A172 (cell line): ENCODE results near the gene TAAR5. TPM values are rescaled to one million over a fixed set of nuclear protein-coding genes. Genes with fewer than 3 reads are reported as not detected.
"Not testable (repeated sequence)": the region's sequence is repeated elsewhere in the genome, so short reads cannot be mapped to it uniquely, and the experiment has no call there.

Experiments used
- DNase-seq: peaks from one replicate; pipeline ENCODE4 v3.0.0-alpha.2; 2015; ENCODE audit warnings: low spot score
- total RNA-seq: library from RNA; depleted of rRNA; stranded (reverse); fragments of >200 nt; shearing (Covaris generic); gene quantifications from 2 replicates; pipeline ENCODE4 v1.2.3, GENCODE V29; 2014; rRNA removed

TAAR5 gene, protein sequence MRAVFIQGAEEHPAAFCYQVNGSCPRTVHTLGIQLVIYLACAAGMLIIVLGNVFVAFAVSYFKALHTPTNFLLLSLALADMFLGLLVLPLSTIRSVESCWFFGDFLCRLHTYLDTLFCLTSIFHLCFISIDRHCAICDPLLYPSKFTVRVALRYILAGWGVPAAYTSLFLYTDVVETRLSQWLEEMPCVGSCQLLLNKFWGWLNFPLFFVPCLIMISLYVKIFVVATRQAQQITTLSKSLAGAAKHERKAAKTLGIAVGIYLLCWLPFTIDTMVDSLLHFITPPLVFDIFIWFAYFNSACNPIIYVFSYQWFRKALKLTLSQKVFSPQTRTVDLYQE
- not detected in 2 replicates for total RNA-seq

DNA sequence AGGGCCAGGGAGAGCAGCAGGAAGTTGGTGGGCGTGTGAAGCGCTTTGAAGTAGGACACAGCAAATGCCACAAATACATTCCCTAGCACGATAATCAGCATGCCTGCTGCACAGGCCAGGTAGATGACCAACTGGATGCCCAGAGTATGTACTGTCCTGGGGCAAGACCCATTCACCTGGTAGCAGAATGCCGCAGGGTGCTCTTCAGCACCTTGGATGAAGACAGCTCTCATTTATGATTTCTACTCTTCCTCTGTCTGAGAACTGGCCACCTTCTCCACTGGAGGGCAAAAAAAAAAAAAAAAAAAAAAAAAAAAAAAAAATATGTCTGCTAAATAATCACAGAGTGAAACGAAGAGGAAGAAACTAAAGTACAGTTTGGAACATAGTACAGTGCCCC, at the start of gene TAAR5:
Gene TAAR5 (minus strand): TSS at position 288 of the 400 bp plus-strand sequence. CDS start 55 bp downstream, at position 233.
- no peak for DNase-seq

DNA sequence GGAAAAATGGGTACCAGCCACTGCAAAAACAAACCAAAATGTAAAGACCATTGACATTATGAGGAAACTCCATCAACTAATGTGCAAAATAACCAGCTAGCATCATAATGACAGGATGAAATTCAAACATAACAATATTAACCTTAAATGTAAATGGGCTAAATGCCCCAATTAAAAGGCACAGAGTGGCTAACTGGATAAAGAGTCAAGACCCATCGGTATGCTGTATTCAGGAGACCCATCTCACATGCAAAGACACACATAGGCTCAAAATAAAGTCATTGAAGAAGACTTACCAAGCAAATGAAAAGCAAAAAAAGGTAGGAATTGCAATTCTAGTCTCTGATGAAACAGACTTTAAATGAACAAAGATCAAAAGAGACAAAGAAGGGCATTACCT, 47.6 kb upstream of the TAAR5 start:
- DNase-seq, result not testable (repeated sequence)

DNA sequence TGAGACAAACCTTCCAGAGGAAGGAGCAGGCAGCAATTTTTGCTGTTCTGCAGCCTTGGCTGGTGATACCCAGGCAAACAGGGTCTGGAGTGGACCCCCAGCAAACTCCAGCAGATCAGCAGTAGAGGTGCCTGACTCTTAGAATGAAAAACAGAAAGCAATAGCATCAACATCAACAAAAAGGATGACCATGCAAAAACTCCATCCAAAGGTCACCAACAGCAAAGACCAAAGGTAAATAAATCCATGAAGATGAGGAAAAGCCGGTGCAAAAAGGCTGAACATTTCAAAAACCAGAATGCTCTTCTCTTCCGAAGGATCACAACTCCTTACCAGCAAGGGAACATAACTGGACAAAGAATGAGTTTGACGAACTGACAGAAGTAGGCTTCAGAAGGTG, 46.4 kb upstream of the TAAR5 start:
- DNase-seq, result not testable (repeated sequence)

DNA sequence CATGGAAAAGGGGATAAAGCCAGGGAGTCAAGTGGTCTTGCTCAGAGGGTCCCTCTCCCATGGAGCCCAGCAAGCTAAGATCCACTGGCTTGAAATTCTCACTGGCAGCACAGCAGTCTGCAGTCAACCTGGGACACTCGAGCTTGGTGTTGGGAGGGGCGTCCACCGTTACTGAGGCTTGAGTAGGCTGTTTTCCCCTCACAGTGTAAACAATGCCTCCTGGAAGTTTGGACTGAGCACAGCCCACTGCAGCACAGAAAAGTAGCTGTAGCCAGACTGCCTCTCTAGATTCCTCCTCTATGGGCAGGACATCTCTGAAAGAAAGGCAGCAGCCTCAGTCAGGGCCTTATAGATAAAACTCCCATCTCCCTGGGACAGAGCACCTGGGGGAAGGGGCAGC, 45.7 kb upstream of the TAAR5 start:
- DNase-seq, result not testable (repeated sequence)

DNA sequence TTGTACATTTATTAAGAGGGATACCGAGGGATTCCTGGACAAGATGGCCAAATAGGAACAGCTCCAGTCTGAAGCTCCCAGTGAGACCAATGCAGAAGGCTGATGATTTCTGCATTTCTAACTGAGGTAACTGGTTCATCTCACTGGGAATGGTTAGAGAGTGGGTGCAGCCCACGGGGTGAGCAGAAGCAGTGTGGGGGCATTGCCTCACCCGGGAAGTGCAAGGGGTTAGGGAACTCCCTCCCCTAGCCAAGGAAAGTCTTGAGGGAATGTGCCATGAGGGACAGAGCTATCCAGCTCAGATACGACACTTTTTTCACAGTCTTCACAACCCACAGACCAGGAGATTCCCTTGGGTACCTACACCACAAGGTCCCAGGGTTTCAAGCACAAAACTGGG, 45.3 kb upstream of the TAAR5 start:
- no peak for DNase-seq

GRCh38 chr6:132633362-132633761, 43.8 kb upstream of the TAAR5 start:
- no peak for DNase-seq

DNA sequence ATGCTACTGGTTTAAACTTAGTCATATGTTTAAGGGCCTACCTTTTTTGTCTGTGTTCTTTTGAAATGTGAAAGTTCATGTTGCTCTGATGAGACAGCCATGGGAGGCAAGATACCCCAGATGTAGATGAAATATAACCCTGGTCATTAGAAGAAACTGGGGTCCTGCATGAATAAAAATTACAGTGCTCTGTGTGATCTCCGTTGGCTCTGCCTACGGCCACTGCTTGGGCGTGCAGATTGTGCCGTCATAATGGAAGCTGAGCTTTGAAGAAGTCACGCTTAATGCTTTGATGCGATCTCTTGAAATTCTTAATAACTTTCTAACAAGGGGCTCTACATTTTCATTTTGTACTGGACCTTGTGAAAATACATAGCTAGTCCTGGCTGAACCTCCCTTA, 34.6 kb upstream of the TAAR5 start, which contains the start of gene TAAR2:
Gene TAAR2 (minus strand): TSS at position 101 of the 400 bp plus-strand sequence. CDS start 0 bp downstream, at position 101.
- DNase-seq, result no peak

GRCh38 chr6:132623106-132623845, 33.7 kb upstream of the TAAR5 start:
- no peak for DNase-seq

GRCh38 chr6:132616677-132617076, 27.1 kb upstream of the TAAR5 start:
- no peak for DNase-seq

GRCh38 chr6:132614554-132614953, 25.0 kb upstream of the TAAR5 start:
- DNase-seq, result no peak

DNA sequence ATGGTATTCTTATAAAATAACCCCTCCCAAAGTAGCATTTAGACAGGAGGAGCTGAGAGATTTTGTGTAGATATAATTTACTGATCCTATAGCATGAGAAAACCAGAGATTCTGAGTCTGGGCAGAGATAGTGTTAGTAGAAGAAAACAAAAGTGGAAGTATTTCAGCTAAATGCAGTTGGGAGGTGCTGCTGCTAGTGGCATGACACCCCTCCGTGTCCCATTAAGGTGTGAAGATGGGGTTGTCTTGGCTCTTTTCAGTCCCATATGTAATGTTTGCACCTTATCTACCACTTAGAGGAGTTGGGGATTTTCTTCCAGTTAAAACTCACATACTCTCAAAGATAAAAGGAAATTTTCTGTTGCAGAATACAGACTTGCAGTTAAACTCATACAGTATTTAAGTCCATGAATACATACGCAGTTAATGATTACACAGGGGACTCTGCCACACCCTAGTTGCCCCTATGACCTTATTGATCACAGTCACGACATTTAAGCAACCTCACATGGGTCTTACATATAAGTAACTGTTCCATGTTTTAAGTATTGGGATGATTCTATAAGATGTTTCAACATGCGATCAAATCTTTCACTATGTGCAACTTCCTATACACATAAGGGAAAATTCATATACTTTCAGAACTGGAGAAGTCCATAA, 23.0 kb upstream of the TAAR5 start:
- DNase-seq, result no peak

DNA sequence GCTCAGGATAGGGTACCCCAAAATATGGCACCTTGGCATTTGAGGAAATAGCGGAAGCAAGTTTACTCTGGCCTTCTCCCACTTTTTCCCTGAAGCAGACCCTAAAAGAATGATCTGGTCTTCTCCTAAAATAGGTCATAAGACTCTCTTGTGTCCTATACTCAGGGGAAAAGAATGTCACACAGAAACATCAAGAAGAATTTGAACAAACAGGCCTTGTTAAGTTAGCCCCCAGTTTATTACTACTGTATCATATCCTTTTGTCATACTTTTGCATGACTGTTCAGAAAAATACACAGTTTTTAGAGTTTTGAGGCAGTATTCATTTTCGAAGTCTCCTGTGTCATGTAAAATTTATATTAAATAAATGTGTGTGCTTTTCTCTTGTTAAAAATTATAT, 22.1 kb upstream of the TAAR5 start:
- no peak for DNase-seq

DNA sequence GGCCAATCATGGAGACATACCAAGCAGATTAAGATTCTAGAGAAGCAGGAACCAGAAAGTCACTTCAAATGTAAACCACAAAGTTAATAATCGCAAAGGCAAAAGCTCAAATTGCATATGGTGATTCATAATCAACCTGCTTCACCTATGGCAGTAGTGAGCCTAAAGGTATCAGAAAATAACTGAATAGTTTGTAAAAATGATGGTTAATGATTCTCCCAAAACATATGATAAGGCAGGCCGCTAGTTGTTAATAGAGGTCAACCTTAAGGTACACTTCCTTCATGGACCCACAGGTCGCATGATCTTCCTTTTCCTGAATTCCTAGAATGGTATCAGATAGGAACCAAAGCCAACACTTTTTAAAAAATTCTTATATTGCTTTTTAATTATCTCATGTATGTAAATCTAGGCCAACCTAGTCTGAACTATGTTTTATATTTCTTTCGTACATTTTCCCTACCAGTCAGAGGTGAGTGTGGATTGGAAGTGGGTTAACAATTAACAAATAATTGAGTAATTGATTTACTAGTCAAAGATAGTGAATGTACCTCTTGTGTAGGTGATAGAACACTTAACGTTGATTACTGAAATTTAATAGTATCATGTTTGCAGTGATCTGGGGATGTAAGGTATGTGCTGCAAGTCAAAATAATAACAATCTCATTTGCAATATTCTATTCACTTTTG, 18.1 kb upstream of the TAAR5 start:
- DNase-seq, result no peak

GRCh38 chr6:132604635-132605152, 15.2 kb upstream of the TAAR5 start:
- no peak for DNase-seq

- DNase-seq, result not testable (repeated sequence)
Observed at GRCh38 chr6:132600900-132601299, 11.4 kb upstream of the TAAR5 start.

GRCh38 chr6:132598473-132598872, 8.9 kb upstream of the TAAR5 start:
- peak; percentile 2 for DNase-seq

- DNase-seq, result no peak
Observed at GRCh38 chr6:132596201-132596600, 6.7 kb upstream of the TAAR5 start.

- DNase-seq, result no peak
Observed at GRCh38 chr6:132592855-132593254, 3.3 kb upstream of the TAAR5 start.

DNA sequence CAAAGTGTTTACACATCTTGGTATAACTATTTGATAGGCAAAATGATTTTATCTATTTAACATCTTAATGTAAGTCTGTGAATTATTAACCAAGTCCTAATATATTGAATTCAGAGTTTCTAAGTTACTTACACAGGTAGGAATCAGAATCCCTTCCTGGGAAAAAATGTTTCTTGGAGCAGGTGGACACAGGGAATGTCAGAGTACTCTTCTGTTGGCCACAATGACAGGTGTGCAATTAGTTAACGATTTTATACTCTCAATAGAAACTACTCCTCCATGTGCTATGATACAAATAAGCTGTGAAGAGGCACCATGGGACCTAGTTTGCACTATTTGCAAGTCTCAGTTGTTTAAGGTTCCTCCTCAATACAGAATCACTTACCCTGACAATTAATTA, 821 bp upstream of the TAAR5 start:
- DNase-seq, result no peak

GRCh38 chr6:132587424-132587823, 2.1 kb downstream of the TAAR5 start:
- no peak for DNase-seq

- no peak for DNase-seq
Observed at GRCh38 chr6:132584698-132585097, 4.8 kb downstream of the TAAR5 start.

GRCh38 chr6:132571774-132572173, 17.8 kb downstream of the TAAR5 start:
- DNase-seq, result no peak
